Stimulated activated CD4-positive, alpha-beta T cell treated with anti-CD3 and anti-CD28 coated beads, Interleukin-15, amount 100 ng/mL, for 24 hours (primary cell): ENCODE measurements around the gene GNG7.
"Not testable (repeated sequence)": the region's sequence is repeated elsewhere in the genome, so short reads cannot be mapped to it uniquely, and the experiment has no call there.

Experiments used
- DNase-seq: peaks from one replicate; pipeline ENCODE4 v3.0.0-alpha.2; 2020

GNG7 gene

GRCh38 chr19:2616741-2617392 is 85.6 kb downstream of the GNG7 start:
- DNase-seq, result peak; percentile 64

DNA sequence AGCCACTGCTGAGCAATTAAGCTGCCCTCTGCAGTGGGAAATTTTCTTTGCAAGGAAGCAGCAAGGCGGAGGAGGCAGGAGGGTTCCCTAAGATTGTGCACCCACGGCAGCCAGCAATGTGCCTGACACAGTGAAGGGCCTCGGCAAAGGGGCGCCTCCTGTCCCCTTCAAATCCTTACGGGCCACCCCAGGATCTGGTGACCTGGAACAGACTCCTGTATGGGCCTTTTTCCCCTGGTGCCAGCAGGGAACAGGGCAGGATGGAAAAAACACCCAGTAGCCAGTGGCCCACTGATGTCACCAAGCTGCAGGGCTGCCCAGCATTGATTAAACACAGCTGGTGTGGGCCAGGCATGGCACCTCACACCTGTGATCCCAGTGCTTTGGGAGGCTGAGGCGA is 86.7 kb downstream of the GNG7 start:
- DNase-seq, result no peak

- DNase-seq, result peak; percentile 72
These were observed 88.8 kb downstream of the GNG7 start for GRCh38 chr19:2613507-2614295.

- DNase-seq, result no peak
These were observed 89.8 kb downstream of the GNG7 start for GRCh38 chr19:2612619-2613249.

GRCh38 chr19:2611483-2612464 is 90.7 kb downstream of the GNG7 start:
- DNase-seq, result no peak

DNA sequence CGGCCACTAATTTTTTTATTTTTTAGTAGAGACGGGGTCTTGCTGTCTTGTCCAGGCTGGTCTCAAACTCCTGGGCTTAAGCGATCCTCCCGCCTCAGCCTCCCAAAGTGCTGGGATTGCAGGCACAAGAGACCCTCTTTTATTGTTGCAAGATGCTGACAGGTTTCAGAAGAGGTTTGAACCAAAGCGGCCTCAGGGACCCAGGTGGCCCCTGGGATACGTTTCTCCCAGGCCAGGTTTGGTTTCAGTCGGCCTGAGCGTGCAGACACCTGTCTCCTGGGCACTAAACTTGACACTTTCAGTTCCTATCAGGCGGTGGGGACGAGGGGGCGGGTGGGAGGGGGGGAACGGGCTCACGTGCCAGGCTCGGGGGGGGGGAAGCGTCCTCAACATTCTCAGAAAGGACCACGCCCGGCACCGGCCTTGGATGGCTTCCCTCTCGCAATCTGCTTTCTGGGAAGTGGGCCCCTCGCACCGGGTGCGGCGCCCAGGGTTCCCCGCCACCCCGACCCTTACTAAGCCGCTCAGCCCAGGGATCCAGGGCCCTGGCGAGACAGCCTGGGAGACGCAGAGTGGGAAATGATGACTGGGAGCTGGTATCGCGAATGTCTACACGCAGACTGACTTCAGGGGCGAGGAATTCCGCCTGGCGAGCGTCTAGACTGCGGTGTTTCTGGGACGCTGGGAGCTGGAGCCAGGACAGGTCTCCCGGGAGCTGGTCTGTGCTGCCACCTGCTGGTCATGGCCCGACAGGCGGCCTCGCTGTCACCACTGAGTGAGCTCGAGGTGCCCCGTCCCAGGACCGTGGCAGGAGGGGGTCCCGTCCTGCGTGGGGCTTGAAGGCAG is 91.6 kb downstream of the GNG7 start:
- peak; percentile 93 for DNase-seq

- no peak for DNase-seq
These were observed 92.9 kb downstream of the GNG7 start for GRCh38 chr19:2609389-2610116.

GRCh38 chr19:2609034-2609388 is 93.5 kb downstream of the GNG7 start:
- DNase-seq, result not testable (repeated sequence)

GRCh38 chr19:2608602-2608922 is 93.9 kb downstream of the GNG7 start:
- DNase-seq, result no peak

GRCh38 chr19:2607712-2608601 is 94.5 kb downstream of the GNG7 start:
- DNase-seq, result peak; percentile 96

DNA sequence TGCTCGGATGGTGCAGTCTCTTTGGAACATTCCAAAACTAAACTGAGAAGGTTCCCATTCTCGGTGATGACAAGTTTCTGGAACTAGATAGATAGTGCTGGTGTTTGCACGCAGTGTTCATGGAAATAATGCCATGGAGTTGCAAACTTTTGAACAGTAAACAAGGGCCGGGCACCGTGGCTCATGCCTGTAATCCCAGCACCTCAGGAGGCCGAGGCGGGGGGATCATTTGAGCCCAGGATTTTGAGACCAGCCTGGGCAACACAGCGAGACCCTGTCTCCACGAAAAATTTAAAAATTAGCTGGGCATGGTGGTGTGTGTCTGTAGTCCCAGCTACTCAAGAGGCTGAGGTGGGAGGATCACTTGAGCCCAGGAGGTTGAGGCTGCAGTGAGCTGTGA is 95.7 kb downstream of the GNG7 start:
- DNase-seq, result not testable (repeated sequence)

DNA sequence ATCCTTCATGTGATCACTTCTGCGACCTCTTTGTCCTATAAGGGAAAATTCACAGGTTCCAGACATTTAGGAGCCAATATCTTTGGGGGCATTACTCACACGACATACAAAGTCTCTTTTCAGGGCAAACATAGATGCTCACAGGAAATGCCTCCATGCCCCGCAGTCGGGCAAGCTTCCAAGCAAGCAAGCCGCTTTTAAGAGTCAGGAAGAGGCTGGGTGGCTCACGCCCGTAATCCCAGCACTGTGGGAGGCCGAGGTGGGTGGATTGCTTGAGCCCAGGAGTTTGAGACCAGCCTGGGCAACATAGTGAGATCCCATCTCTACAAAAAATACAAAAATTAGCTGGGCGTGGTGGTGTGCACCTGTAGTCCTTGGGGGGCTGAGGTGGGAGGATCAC is 96.6 kb downstream of the GNG7 start:
- DNase-seq, result not testable (repeated sequence)

- no peak for DNase-seq
These were observed 97.7 kb downstream of the GNG7 start for GRCh38 chr19:2604747-2605329.

DNA sequence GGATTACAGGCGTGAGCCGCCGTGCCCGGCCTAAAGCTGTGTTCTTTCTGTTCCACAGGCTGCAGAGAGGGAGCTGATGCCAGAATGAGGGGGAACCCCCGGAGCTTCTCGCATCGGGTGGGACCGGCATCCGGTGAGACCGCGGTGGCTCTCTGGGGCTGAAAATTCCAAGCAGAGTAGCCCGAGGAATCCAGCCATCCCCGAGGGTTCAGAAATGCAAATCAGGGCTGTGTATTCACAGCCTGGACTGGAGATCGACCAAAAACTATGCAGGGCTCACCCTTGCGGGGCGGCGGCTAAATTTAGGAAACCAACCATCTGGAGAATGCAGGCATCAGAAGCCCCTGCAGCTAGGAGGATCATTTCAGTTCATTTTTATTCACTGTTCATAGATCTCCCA is 99.2 kb downstream of the GNG7 start:
- DNase-seq, result no peak

DNA sequence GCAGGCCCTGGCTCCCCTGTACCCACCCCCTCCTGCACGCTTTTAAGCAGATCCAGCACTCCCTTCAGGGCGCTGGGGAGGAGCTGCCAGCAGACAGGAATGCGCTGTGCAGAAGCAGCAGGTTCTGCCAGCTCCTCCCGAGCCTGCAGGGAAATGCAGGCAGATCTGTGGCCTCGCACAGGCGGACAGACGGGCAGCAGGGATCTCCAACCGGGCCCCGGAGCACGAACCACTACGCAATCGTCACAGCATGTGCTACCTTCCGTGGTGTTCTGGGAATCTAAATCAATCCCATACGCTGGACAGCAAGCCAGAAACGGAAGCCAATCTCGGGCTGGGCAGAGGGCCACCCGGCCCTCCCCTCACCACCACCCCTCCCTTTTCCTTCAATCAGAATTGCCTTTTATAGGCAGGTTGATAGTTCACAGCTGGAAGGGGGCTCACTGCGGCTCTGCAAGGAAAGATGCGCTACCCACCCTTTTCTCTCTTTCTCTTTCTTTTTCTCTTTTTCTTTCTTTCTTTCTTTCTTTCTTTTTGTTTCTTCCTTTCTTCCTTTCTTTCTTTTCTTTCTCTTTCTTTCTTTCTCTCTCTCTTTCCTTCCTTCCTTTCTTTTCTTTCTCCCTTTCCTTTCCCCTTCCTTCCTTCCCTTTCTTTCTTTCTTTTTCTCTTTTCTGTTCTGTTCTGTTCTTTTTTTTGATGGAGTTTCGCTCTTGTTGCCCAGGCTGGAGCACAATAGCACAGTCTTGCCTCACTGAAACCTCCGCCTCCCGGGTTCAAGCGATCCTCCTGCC is 99.9 kb downstream of the GNG7 start:
- no peak for DNase-seq

DNA sequence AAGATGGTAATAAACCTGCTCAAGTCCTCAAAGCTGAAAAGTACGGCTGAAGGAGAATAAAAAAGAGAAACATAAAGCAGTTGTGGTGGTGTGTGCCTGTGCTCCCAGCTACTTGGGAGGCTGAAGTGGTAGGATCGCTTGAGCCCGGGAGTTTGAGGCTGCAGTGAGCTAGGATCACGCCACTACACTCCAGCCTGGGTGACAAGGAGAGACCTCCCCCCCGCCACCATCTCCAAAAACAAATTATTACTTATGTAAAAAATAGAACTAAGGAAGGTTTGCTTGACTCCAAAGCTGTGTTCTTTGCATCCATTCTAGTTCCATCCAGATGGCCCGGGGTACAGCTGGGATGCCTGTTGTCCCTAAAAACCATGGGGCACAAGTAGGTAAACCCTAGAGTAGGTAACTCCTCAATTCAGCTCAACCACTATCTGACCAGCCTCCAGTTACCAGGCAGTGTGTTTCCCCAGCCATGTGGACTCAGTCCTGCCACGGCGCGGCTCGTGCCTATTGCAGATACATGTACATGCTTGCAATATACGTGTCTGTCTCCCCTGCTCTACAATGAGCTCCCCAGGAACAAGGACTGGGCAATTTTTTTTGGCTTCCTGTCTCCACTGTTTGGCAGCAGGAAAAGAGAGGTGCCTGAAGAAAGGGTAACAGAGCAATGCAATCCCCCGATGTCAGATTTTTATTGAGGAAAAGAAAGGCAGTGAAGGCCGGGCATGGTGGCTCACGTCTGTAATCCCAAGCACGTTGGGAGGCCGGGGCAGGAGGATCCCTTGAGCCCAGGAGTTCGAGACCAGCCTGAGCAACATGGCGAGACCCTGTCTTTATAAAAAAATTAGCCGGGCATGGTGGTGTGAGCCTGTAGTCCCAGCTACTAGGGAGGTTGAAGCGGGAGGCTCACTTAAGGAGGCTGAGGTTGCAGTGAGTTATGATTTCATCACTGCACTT is 101.3 kb downstream of the GNG7 start:
- DNase-seq, result no peak

- DNase-seq, result no peak
These were observed 108.2 kb downstream of the GNG7 start for GRCh38 chr19:2594319-2594718.

DNA sequence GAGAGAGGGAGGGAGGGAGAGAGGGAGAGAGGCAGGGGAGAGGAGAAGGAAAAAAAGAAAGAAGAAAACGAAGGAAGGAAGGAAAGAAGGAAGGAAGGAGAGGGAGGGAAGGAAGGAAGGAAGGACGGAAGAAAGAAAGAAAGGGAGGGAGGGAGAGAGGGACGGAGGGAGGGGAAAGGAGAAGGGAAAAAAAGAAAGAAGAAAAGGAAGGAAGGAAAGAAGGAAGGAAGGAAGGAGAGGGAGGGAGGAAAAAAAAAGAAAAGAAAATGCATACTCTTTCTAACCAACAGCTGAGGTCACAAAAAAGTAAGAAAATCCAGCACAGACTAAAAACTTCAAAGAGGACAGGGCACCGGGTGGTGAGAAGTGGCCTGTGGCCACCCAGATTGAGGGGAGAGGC is 109.7 kb downstream of the GNG7 start:
- DNase-seq, result no peak
